GM23248 (cell line): Measurements from ENCODE around the gene ZNF385B.

Source experiments
- EZH2 ChIP-seq: fragments of 200-600 bp; sonication (generic); IDR thresholded peaks from 2 replicates; pipeline ENCODE4 v1.6.1; 2018; ENCODE audit warnings: antibody characterized with exemption, mild to moderate bottlenecking; ENCODE audit not compliant: insufficient read depth, poor library complexity, severe bottlenecking
- EZH2phosphoT487 ChIP-seq: fragments of 200-600 bp; sonication (generic); IDR thresholded peaks from 2 replicates; pipeline ENCODE4 v1.6.1; 2018; ENCODE audit warnings: antibody characterized with exemption, moderate library complexity, mild to moderate bottlenecking, low read depth; ENCODE audit not compliant: insufficient read depth

DNA sequence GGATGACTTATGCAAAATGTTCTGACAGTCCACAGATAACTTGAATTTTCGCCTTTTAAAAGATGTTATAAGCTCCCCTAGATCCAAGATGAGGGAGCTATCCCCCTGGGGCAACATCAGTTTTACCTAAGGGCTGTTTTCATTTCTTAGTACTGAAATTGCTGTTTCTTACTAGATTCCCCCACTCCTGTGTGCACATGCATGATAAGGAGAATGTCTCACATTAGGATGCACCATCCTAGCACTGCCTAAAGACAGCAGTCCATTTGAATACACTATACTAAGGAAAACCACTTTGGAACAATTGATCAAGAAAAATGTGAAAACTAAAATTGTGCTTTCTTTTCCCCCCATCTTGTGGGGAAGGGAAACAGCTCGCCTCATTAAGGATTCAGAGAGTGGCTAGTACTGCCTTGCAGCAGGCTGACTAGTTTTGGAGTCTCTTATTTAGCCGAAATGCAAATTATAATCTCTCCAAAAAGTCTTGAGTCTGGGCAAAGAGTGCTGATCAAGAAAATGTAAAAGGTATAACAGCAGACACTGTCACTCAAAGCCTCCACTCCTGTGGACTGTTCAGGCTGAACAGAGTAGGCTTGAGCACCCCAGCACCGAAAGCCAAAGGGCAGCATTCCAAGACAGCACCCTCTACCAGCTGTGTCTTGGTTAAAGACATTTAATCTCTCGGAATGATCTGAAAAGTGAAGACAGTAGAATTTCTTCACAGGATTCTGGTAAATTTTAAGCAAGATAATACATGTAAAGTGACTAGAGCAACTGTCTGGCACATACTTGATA is 65.0 kb downstream of the ZNF385B start:
- TF ChIP-seq EZH2phosphoT487 = no peak
- TF ChIP-seq EZH2 = no peak
